AML-193 (cell line): Measurements from ENCODE around the gene POMT1.
"Not testable (repeated sequence)": the region's sequence is repeated elsewhere in the genome, so short reads cannot be mapped to it uniquely, and the experiment has no call there.

Source experiments
- DNase-seq, 2 experiments: peaks; one replicate each; lab custom pipeline; 2025; lab: John Stamatoyannopoulos, UW

Gene POMT1

GRCh38 chr9:131496844-131497405 is 5.8 kb upstream of the POMT1 start:
- DNase-seq = no peak

GRCh38 chr9:131499254-131499767 is 3.4 kb upstream of the POMT1 start:
- no peak for DNase-seq

- no peak for DNase-seq
These were observed 2.3 kb upstream of the POMT1 start for GRCh38 chr9:131500377-131500776.

- DNase-seq = peak; percentile 17 to 38
These were observed 1.7 kb upstream of the POMT1 start for GRCh38 chr9:131500939-131501541.

GRCh38 chr9:131503626-131504465 is 1.1 kb downstream of the POMT1 start:
- DNase-seq = peak; percentile 33 to 60

GRCh38 chr9:131505012-131505411 is 2.3 kb downstream of the POMT1 start:
- no peak for DNase-seq

GRCh38 chr9:131511416-131511815 is 8.7 kb downstream of the POMT1 start:
- no peak for DNase-seq

GRCh38 chr9:131511880-131512279 is 9.2 kb downstream of the POMT1 start:
- no peak for DNase-seq

- no peak for DNase-seq
These were observed 10.5 kb downstream of the POMT1 start for GRCh38 chr9:131513177-131513576.

- not testable (repeated sequence) for DNase-seq
These were observed 12.9 kb downstream of the POMT1 start for GRCh38 chr9:131515559-131516031.

- no peak for DNase-seq
These were observed 13.4 kb downstream of the POMT1 start for GRCh38 chr9:131516100-131516499.

- DNase-seq = no peak
These were observed 14.2 kb downstream of the POMT1 start for GRCh38 chr9:131516930-131517329.

- no peak for DNase-seq
These were observed 15.1 kb downstream of the POMT1 start for GRCh38 chr9:131517761-131518190.

- DNase-seq = no peak
These were observed 15.8 kb downstream of the POMT1 start for GRCh38 chr9:131518553-131518952.

GRCh38 chr9:131520503-131520902 is 17.8 kb downstream of the POMT1 start:
- DNase-seq = no peak

- DNase-seq = no peak
These were observed 18.5 kb downstream of the POMT1 start for GRCh38 chr9:131521203-131521602.

GRCh38 chr9:131521822-131522221 is 19.1 kb downstream of the POMT1 start:
- DNase-seq = no peak

- no peak for DNase-seq
These were observed 19.8 kb downstream of the POMT1 start for GRCh38 chr9:131522257-131523085.

- DNase-seq = no peak
These were observed 20.3 kb downstream of the POMT1 start for GRCh38 chr9:131523086-131523388.

GRCh38 chr9:131523451-131524435 is 21.0 kb downstream of the POMT1 start:
- DNase-seq = no peak
